H1 (cell line): ENCODE data around the gene UNC5B. TPM values are rescaled to one million over a fixed set of nuclear protein-coding genes. Genes with fewer than 3 reads are reported as not detected.

Source experiments
- EGR1 ChIP-seq: IDR thresholded peaks from 2 replicates; pipeline ENCODE4 v1.6.1; 2011; ENCODE audit warnings: low read depth, low read length, borderline replicate concordance
- NANOG ChIP-seq: IDR thresholded peaks from 2 replicates; pipeline ENCODE4 v1.6.1; 2011; ENCODE audit warnings: low read length, low read depth, mild to moderate bottlenecking, inconsistent platforms; ENCODE audit not compliant: insufficient read depth, poor library complexity, severe bottlenecking
- polyA plus RNA-seq, 7 experiments: library from polyadenylated mRNA; depleted of rRNA in 3 of 7; stranded (reverse) in 5 of 7; unstranded in 2 of 7; fragments of >200 nt in 5 of 7; fragments of 200-250 nt in 2 of 7; gene quantifications; 1 replicate in 5 of 7; 2 replicates in 1 of 7; 4 replicates in 1 of 7; pipeline versions ENCODE4 v1.2.1 to v1.2.3, GENCODE V29; 2011 to 2013; ENCODE audit warnings: missing spikeins in 2 of 7, mixed read lengths in 2 of 7
- total RNA-seq: library from RNA; stranded (reverse); fragmentation: NEBNext Ultra II Directional; extraction: Animal tissue kit (Norgen Biotek cat#: 25700); gene quantifications from 2 replicates; pipeline ENCODE4 v1.2.1, GENCODE V29; 2021

The UNC5B gene
- total and polyA plus RNA-seq, 2 of the 8 experiments (the other 6 are each of a cell fraction or from before 2014, with no cell fraction given), result 27.9 to 31.8 TPM

GRCh38 chr10:71332466-71332865, 120.1 kb downstream of the UNC5B start (continued):
- no peak for TF ChIP-seq EGR1
- TF ChIP-seq NANOG, result no peak
